ENCODE data around the gene RPTOR. TPM values are rescaled to one million over a fixed set of nuclear protein-coding genes. Genes with fewer than 3 reads are reported as not detected.

The RPTOR gene
- total RNA-seq, 1 experiment from 2014 or later, result 30.6 TPM

GRCh38 chr17:80959330-80960036 is 414.8 kb downstream of the RPTOR start:
- H2AFZ ChIP-seq (ENCODE audit: low read length), result no peak overlapping the region
- no peak for DNase-seq
- no peak overlapping the region for H3K4me2 ChIP-seq (ENCODE audit: low read depth, low read length, poor library complexity, severe bottlenecking)
- H3K79me2 ChIP-seq (ENCODE audit: low read length), result no peaks in the 10 kb centered on the region
- no peaks in the 10 kb centered on the region for H3K4me1 ChIP-seq (ENCODE audit: low read length)
- no peaks in the 10 kb centered on the region for H3K27me3 ChIP-seq (ENCODE audit: low read length)
- H4K20me1 ChIP-seq (ENCODE audit: insufficient read depth, low read depth, low read length), result no peaks in the 10 kb centered on the region
- no peak overlapping the region for H3K4me3 ChIP-seq (ENCODE audit: low read length)
- H3K9ac ChIP-seq (ENCODE audit: low read length), result no peak overlapping the region
- no peaks in the 10 kb centered on the region for H3K36me3 ChIP-seq (ENCODE audit: insufficient read depth, low read length)
- no peak overlapping the region for H3K27ac ChIP-seq (ENCODE audit: low read length)
- H3K9me2 ChIP-seq (replicated peaks; ENCODE audit: insufficient read depth, low read length), result no peaks in the 10 kb centered on the region
- H3K9me3 ChIP-seq (ENCODE audit: low read length), result no peaks in the 10 kb centered on the region

- Histone ChIP-seq H3K9me2 (replicated peaks; ENCODE audit: insufficient read depth, low read length) (no peaks in the 10 kb centered on the region), H4K20me1 (ENCODE audit: insufficient read depth, low read depth, low read length) (no peaks in the 10 kb centered on the region), H3K9ac (ENCODE audit: low read length) (no peak overlapping the region), H3K4me2 (ENCODE audit: low read depth, low read length, poor library complexity, severe bottlenecking) (no peak overlapping the region), H3K4me3 (ENCODE audit: low read length) (no peak overlapping the region), H3K9me3 (ENCODE audit: low read length) (no peaks in the 10 kb centered on the region), H3K27me3 (ENCODE audit: low read length) (no peaks in the 10 kb centered on the region), H3K79me2 (ENCODE audit: low read length) (no peaks in the 10 kb centered on the region), H3K27ac (ENCODE audit: low read length) (no peak overlapping the region), H3K36me3 (ENCODE audit: insufficient read depth, low read length) (no peaks in the 10 kb centered on the region), H3K4me1 (ENCODE audit: low read length) (no peaks in the 10 kb centered on the region), H2AFZ (ENCODE audit: low read length) (no peak overlapping the region)
- no peak for DNase-seq
Measured at GRCh38 chr17:80960037-80960796, 415.6 kb downstream of the RPTOR start.

DNA sequence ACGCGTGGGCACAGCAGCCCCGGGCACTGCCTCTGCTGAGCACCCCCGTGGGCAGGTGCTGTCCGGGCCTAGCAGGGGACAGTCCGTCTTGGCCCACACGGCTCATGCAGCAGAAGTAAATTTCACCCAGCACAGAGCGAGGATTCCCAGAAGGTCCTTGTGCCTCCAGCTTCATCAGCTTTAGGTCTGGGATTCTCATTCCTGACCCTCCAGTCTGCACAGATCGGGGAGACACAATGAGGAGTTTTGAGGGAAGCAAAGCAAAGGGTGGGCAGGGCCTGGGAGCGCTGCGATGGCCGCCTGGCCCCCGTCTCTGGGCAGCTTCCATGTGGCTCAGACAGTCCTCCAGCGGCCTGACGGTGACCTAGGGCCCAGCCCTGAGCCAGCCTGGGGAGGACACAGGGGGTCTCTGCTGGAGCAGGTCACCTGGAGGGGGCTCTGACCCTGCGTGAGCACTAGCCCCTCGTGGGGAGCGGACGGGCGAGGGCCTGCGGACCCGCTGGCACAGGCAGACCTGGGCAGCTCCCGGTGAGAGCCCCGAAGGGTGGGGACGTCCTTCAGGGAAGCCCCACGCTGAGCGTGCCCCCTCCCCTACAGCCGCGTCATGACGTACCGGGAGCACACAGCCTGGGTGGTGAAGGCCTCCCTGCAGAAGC is 416.3 kb downstream of the RPTOR start:
- H3K36me3 ChIP-seq (ENCODE audit: insufficient read depth, low read length), result no peaks in the 10 kb centered on the region
- no peak overlapping the region for H3K4me2 ChIP-seq (ENCODE audit: low read depth, low read length, poor library complexity, severe bottlenecking)
- no peaks in the 10 kb centered on the region for H3K27me3 ChIP-seq (ENCODE audit: low read length)
- no peak for DNase-seq
- no peak overlapping the region for H2AFZ ChIP-seq (ENCODE audit: low read length)
- H3K9ac ChIP-seq (ENCODE audit: low read length), result no peak overlapping the region
- H3K4me3 ChIP-seq (ENCODE audit: low read length), result no peak overlapping the region
- no peaks in the 10 kb centered on the region for H3K9me2 ChIP-seq (replicated peaks; ENCODE audit: insufficient read depth, low read length)
- H4K20me1 ChIP-seq (ENCODE audit: insufficient read depth, low read depth, low read length), result no peaks in the 10 kb centered on the region
- no peaks in the 10 kb centered on the region for H3K9me3 ChIP-seq (ENCODE audit: low read length)
- no peaks in the 10 kb centered on the region for H3K79me2 ChIP-seq (ENCODE audit: low read length)
- H3K27ac ChIP-seq (ENCODE audit: low read length), result no peak overlapping the region
- H3K4me1 ChIP-seq (ENCODE audit: low read length), result no peaks in the 10 kb centered on the region

GRCh38 chr17:80961541-80962330 is 417.1 kb downstream of the RPTOR start:
- H3K4me1 ChIP-seq (ENCODE audit: low read length), result no peaks in the 10 kb centered on the region
- no peaks in the 10 kb centered on the region for H3K36me3 ChIP-seq (ENCODE audit: insufficient read depth, low read length)

DNA sequence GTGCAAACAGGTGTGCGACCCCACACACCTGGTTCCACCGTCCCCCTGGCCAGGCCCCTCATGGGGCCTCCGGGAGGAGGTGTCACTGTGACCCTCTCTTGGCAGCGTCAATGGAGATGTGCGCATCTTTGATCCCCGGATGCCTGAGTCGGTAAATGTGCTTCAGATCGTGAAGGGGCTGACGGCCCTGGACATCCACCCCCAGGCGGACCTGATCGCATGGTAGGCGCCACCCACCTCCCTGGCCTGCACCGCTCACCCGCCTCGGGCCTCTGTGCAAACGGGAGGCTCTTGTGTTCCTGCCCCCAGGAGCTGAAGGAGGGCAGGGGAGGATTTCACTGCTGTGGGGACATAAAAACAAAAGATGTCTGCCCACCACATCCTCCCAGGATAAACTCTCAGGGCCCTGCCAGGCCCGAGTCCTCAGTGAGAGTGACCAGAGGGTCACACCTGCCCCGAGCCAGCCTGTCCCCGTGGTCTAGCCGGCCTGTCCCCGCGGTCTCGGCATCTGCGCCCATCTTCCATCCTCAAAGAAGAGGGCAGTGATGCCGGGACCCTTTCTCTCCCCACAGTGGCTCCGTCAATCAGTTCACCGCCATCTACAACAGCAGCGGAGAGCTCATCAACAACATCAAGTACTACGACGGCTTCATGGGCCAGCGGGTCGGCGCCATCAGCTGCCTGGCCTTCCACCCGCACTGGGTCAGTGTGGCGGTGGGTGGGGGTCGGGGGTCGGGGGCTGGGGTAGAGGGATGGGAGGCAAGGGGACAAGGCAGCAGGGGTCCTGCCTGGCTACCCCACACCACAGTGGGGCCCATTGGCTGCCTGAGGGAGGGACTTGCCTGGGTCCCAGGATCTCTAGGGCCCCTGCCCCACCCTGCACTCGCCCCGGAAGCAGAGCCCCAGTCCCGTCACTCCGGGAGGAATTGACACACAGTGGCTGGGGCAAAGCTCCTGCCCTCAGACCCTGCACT is 418.0 kb downstream of the RPTOR start:
- Histone ChIP-seq H3K4me3 (ENCODE audit: low read length) (no peak overlapping the region), H3K79me2 (ENCODE audit: low read length) (no peaks in the 10 kb centered on the region), H3K36me3 (ENCODE audit: insufficient read depth, low read length) (no peaks in the 10 kb centered on the region), H3K27ac (ENCODE audit: low read length) (no peak overlapping the region), H3K9me2 (replicated peaks; ENCODE audit: insufficient read depth, low read length) (no peaks in the 10 kb centered on the region), H3K9ac (ENCODE audit: low read length) (no peak overlapping the region), H2AFZ (ENCODE audit: low read length) (no peak overlapping the region), H4K20me1 (ENCODE audit: insufficient read depth, low read depth, low read length) (no peaks in the 10 kb centered on the region), H3K4me2 (ENCODE audit: low read depth, low read length, poor library complexity, severe bottlenecking) (no peak overlapping the region), H3K4me1 (ENCODE audit: low read length) (no peaks in the 10 kb centered on the region), H3K27me3 (ENCODE audit: low read length) (no peaks in the 10 kb centered on the region), H3K9me3 (ENCODE audit: low read length) (no peaks in the 10 kb centered on the region)
- DNase-seq, result no peak

More at GRCh38 chr17:80961541-80962330, 417.1 kb downstream of the RPTOR start:
- Histone ChIP-seq H3K9ac (ENCODE audit: low read length) (no peak overlapping the region), H3K27ac (ENCODE audit: low read length) (no peak overlapping the region), H2AFZ (ENCODE audit: low read length) (no peak overlapping the region), H3K4me3 (ENCODE audit: low read length) (no peak overlapping the region), H3K9me3 (ENCODE audit: low read length) (no peaks in the 10 kb centered on the region), H3K9me2 (replicated peaks; ENCODE audit: insufficient read depth, low read length) (no peaks in the 10 kb centered on the region), H3K4me2 (ENCODE audit: low read depth, low read length, poor library complexity, severe bottlenecking) (no peak overlapping the region), H3K79me2 (ENCODE audit: low read length) (no peaks in the 10 kb centered on the region), H4K20me1 (ENCODE audit: insufficient read depth, low read depth, low read length) (no peaks in the 10 kb centered on the region), H3K27me3 (ENCODE audit: low read length) (no peaks in the 10 kb centered on the region)
- DNase-seq, result no peak

- Histone ChIP-seq H3K9ac (ENCODE audit: low read length) (no peak overlapping the region), H3K4me3 (ENCODE audit: low read length) (no peak overlapping the region), H3K9me2 (replicated peaks; ENCODE audit: insufficient read depth, low read length) (no peaks in the 10 kb centered on the region), H3K27ac (ENCODE audit: low read length) (no peak overlapping the region), H3K79me2 (ENCODE audit: low read length) (no peaks in the 10 kb centered on the region), H3K27me3 (ENCODE audit: low read length) (no peaks in the 10 kb centered on the region), H3K4me1 (ENCODE audit: low read length) (no peaks in the 10 kb centered on the region), H3K36me3 (ENCODE audit: insufficient read depth, low read length) (no peaks in the 10 kb centered on the region), H2AFZ (ENCODE audit: low read length) (no peak overlapping the region), H3K4me2 (ENCODE audit: low read depth, low read length, poor library complexity, severe bottlenecking) (no peak overlapping the region), H3K9me3 (ENCODE audit: low read length) (no peaks in the 10 kb centered on the region), H4K20me1 (ENCODE audit: insufficient read depth, low read depth, low read length) (no peaks in the 10 kb centered on the region)
- no peak for DNase-seq
Measured at GRCh38 chr17:80963812-80964543, 419.3 kb downstream of the RPTOR start.

GRCh38 chr17:80964544-80964856 is 419.9 kb downstream of the RPTOR start:
- no peaks in the 10 kb centered on the region for H3K36me3 ChIP-seq (ENCODE audit: insufficient read depth, low read length)

More at GRCh38 chr17:80964544-80964856, 419.9 kb downstream of the RPTOR start:
- Histone ChIP-seq H3K27me3 (ENCODE audit: low read length) (no peaks in the 10 kb centered on the region), H3K9ac (ENCODE audit: low read length) (no peak overlapping the region), H3K4me2 (ENCODE audit: low read depth, low read length, poor library complexity, severe bottlenecking) (no peak overlapping the region), H3K79me2 (ENCODE audit: low read length) (no peaks in the 10 kb centered on the region), H3K9me2 (replicated peaks; ENCODE audit: insufficient read depth, low read length) (no peaks in the 10 kb centered on the region), H3K4me3 (ENCODE audit: low read length) (no peak overlapping the region), H2AFZ (ENCODE audit: low read length) (no peak overlapping the region), H4K20me1 (ENCODE audit: insufficient read depth, low read depth, low read length) (no peaks in the 10 kb centered on the region), H3K4me1 (ENCODE audit: low read length) (no peaks in the 10 kb centered on the region), H3K27ac (ENCODE audit: low read length) (no peak overlapping the region), H3K9me3 (ENCODE audit: low read length) (no peaks in the 10 kb centered on the region)
- no peak for DNase-seq

All from Karpas-422 (cell line).